Ovary (tissue), 3 donors: ENCODE results near the gene CDHR3.

ENCODE experiments used
- CTCF ChIP-seq, 3 donors: fragments of 450-650 bp in 2 of 3; fragments of 200-600 bp in 1 of 3; IDR thresholded peaks; one replicate each; pipeline versions ENCODE4 v1.5.1 to v1.8.0; 2016 to 2022; ENCODE audit warnings: antibody characterized with exemption in 3 of 3, mild to moderate bottlenecking in 1 of 3
- EP300 ChIP-seq: sonication (generic); formaldehyde crosslinking; IDR thresholded peaks from one replicate; pipeline ENCODE4 v1.6.1; 2017; ENCODE audit warnings: antibody characterized with exemption
- POLR2A ChIP-seq: fragments of 450-650 bp; IDR thresholded peaks from one replicate; pipeline ENCODE4 v1.6.1; 2017; ENCODE audit warnings: antibody characterized with exemption, mild to moderate bottlenecking, moderate library complexity
- donor health status: DM: no; HTN: no; CAD: no.

DNA sequence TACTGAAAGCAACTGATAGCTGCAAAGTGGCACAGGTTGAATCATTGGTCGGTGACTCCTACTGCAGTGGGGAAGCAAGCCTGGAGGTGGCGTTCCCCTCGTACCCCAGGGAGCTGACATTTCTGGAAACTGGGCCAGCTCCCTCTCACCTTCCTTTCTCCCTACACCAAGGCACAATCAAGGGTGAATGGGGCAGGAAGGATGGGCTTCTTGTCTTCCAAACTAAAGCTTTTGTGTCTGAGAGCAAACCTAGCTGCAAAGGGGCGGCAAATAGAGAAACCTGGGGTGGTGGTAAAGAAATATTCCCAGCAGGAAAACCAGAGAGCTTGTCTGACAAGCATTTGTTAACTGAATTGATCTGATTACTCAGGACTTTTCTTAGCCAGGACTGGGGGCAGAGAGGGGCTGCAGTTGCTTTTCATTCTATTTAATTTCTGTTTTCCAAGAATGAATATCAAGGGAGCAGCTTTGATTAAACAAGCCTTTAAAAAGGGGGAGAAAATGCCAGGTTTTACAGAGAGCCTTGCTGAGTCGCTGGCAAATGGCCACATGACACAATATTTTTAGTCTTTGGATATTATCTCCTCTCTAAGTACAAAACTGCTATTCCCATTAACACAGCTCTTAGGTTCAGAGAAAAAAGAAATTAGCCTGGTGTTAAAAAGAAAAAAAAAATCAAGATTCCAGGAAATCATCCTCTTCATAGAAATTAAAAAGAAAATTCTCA is 27.8 kb downstream of the CDHR3 start:
- no peak for TF ChIP-seq POLR2A
- TF ChIP-seq CTCF (IDR thresholded peaks at IDR 0.05): no peak
- TF ChIP-seq EP300: no peak
